AG09309 (cell line): ENCODE results near the gene LCP1.

Experiments
- DNase-seq: peaks from one replicate; pipeline ENCODE4 v3.0.0-alpha.2; 2010; ENCODE audit warnings: low read depth
- H3K4me3 ChIP-seq: 2 replicates; pipeline ENCODE4 v1.5.1; 2011; ENCODE audit warnings: mild to moderate bottlenecking, low read depth, low read length, moderate library complexity; ENCODE audit not compliant: control insufficient read depth
- CTCF ChIP-seq: IDR thresholded peaks from 2 replicates; pipeline ENCODE4 v1.5.1; 2011; ENCODE audit warnings: mild to moderate bottlenecking, low read depth, low read length, inconsistent platforms; ENCODE audit not compliant: insufficient read depth, control insufficient read depth; ENCODE audit errors: missing control alignments

Gene LCP1

GRCh38 chr13:46173656-46174055 is 8.3 kb downstream of the LCP1 start:
- H3K4me3 ChIP-seq: no peak overlapping the region
- no peak for DNase-seq
- TF ChIP-seq CTCF: no peak

DNA sequence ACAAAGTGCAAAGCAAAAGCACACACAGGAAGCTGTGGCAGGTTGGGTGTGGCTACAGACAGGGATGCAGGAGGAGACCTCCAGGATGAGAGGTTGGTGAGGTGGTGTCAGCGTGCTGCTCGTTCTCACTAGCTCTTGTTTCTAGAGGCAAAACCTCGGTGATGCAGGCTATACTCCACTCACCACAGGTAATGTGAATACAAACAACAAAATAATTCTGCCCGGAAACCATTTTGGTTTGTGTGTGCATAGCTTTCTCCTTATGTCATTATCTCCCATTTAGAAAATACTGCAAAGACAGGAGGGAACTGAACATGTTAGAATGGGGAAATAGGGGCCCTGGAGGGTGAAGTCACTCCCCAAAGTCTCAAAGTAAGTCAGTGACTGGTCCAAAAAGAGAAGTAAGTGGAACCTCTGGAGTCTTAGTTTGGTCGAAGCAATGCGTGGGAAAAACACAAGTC is 9.4 kb downstream of the LCP1 start:
- no peak overlapping the region for H3K4me3 ChIP-seq
- TF ChIP-seq CTCF: no peak
- no peak for DNase-seq

DNA sequence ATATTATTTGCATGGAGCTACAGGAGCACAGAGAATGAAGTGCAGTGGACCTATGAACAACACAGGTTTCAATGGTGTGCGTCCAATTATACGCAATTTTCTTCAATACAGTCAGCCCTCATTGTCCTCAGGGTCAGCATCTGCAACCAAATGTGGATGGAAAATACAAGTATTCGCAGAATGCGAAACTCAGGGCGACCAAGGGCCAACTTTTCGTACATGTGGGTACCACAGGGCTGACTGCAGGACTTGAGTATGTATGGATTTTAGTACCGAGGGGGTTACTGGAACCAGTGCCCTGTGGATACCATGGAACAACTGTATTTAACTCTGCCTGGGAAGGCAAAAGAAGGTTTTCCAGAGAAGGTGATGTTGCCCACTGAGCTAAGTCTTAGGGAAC is 10.2 kb downstream of the LCP1 start:
- no peak for DNase-seq
- H3K4me3 ChIP-seq: no peak overlapping the region
- no peak for TF ChIP-seq CTCF

GRCh38 chr13:46171217-46171616 is 10.8 kb downstream of the LCP1 start:
- no peak overlapping the region for H3K4me3 ChIP-seq
- no peak for DNase-seq
- TF ChIP-seq CTCF: no peak

- H3K4me3 ChIP-seq: no peak overlapping the region
- no peak for TF ChIP-seq CTCF
- DNase-seq: no peak
These were observed 11.3 kb downstream of the LCP1 start for GRCh38 chr13:46170687-46171086.

GRCh38 chr13:46170268-46170667 is 11.7 kb downstream of the LCP1 start:
- TF ChIP-seq CTCF: no peak
- DNase-seq: no peak
- no peak overlapping the region for H3K4me3 ChIP-seq

DNA sequence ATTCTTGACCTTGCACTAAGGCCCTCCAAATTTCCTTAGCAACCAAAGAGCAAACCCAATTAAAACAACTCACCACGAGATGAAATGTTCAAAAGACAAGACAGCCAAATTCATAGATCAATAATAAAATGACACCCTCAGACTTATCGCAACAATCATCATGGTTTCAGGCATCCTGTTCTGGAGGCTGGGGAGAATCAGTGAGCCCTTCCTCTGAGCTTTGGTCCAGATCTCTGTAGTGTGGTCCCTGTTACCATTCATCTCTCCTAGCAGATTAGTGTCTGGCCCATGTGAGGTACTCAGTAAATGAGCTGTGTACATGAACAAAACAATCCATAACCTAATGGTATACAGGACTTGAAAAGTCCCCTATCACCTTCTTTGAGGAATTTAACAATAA is 12.2 kb downstream of the LCP1 start:
- H3K4me3 ChIP-seq: no peak overlapping the region
- no peak for DNase-seq
- no peak for TF ChIP-seq CTCF
